Neural cell (in vitro differentiated cells): Measurements from ENCODE around the gene AKAP6. TPM values are rescaled to one million over a fixed set of nuclear protein-coding genes. Genes with fewer than 3 reads are reported as not detected.

ENCODE experiments used
- H2AFZ ChIP-seq: fragments of 200-600, 300-800 bp; sonication (generic), shearing (Covaris generic); 2 replicates; pipeline ENCODE4 v1.6.0; 2014; ENCODE audit warnings: low read depth, mild to moderate bottlenecking, antibody characterized with exemption, low read length, moderate library complexity
- H3F3A ChIP-seq: fragments of 200-600 bp; shearing (Covaris generic); 2 replicates; pipeline ENCODE4 v1.6.1; 2016; ENCODE audit warnings: mild to moderate bottlenecking, moderate library complexity, mixed read lengths, antibody characterized with exemption, low read length; ENCODE audit not compliant: insufficient read depth, poor library complexity, severe bottlenecking
- H3K27ac ChIP-seq: fragments of 200-600, 300-800 bp; sonication (generic), shearing (Covaris generic); 2 replicates; pipeline ENCODE4 v1.5.1; 2014; ENCODE audit warnings: mild to moderate bottlenecking, low read length, moderate library complexity
- H3K27me3 ChIP-seq: fragments of 300-800, 200-600 bp; sonication (generic), shearing (Covaris generic); 2 replicates; pipeline ENCODE4 v1.6.0; 2014; ENCODE audit warnings: mild to moderate bottlenecking, low read depth, low read length, moderate library complexity; ENCODE audit not compliant: insufficient read depth
- H3K36me3 ChIP-seq: fragments of 300-800, 200-600 bp; sonication (generic), shearing (Covaris generic); 2 replicates; pipeline ENCODE4 v1.5.1; 2014; ENCODE audit warnings: mild to moderate bottlenecking, antibody characterized with exemption, low read length, moderate library complexity; ENCODE audit not compliant: insufficient read depth
- H3K4me2 ChIP-seq: fragments of 300-800, 200-600 bp; sonication (generic), shearing (Covaris generic); 2 replicates; pipeline ENCODE4 v1.6.0; 2014; ENCODE audit warnings: mild to moderate bottlenecking, low read length
- H3K4me3 ChIP-seq: fragments of 300-800, 200-600 bp; sonication (generic), shearing (Covaris generic); 2 replicates; pipeline ENCODE4 v1.5.1; 2014; ENCODE audit warnings: mild to moderate bottlenecking, low read length, moderate library complexity
- H3K79me2 ChIP-seq: fragments of 200-600 bp; shearing (Covaris generic); replicated peaks from 2 replicates; pipeline ENCODE4 v1.6.0; 2014; ENCODE audit warnings: mild to moderate bottlenecking, low read length, moderate library complexity; ENCODE audit not compliant: insufficient read depth
- H3K9ac ChIP-seq: fragments of 300-800, 200-600 bp; sonication (generic), shearing (Covaris generic); 2 replicates; pipeline ENCODE4 v1.6.1; 2016; ENCODE audit warnings: mild to moderate bottlenecking, low read length, mixed read lengths
- H3K9me2 ChIP-seq: fragments of 200-600 bp; shearing (Covaris generic); 2 replicates; pipeline ENCODE4 v1.6.1; 2016; ENCODE audit warnings: mild to moderate bottlenecking, low read length, mixed read lengths; ENCODE audit not compliant: insufficient read depth
- H3K9me3 ChIP-seq: fragments of 200-600, 300-800 bp; sonication (generic), shearing (Covaris generic); 2 replicates; pipeline ENCODE4 v1.6.1; 2016; ENCODE audit warnings: mild to moderate bottlenecking, mixed run types, low read length, moderate library complexity, mixed read lengths
- H4K20me1 ChIP-seq: fragments of 200-600 bp; shearing (Covaris generic); 2 replicates; pipeline ENCODE4 v1.6.1; 2016; ENCODE audit warnings: mild to moderate bottlenecking, mixed run types; ENCODE audit not compliant: insufficient read depth
- EP300 ChIP-seq: fragments of 450-650 bp; conservative IDR thresholded peaks from 2 replicates; pipeline ENCODE4 v1.6.1; 2014; ENCODE audit warnings: antibody characterized with exemption, mild to moderate bottlenecking, moderate library complexity; ENCODE audit not compliant: poor library complexity, severe bottlenecking
- EZH2 ChIP-seq: fragments of 200-600, 300-800 bp; shearing (Covaris generic), sonication (generic); IDR thresholded peaks from 2 replicates; pipeline ENCODE4 v1.6.1; 2014; ENCODE audit warnings: antibody characterized with exemption, low read length, borderline replicate concordance, mild to moderate bottlenecking; ENCODE audit not compliant: insufficient read depth, poor library complexity, severe bottlenecking
- RAD21 ChIP-seq: fragments of 450-650 bp; conservative IDR thresholded peaks from 2 replicates; pipeline ENCODE4 v1.6.1; 2014; ENCODE audit warnings: antibody characterized with exemption, mild to moderate bottlenecking, moderate library complexity
- SMC3 ChIP-seq: fragments of 450-650 bp; conservative IDR thresholded peaks from 2 replicates; pipeline ENCODE4 v1.6.1; 2014; ENCODE audit warnings: antibody characterized with exemption, mild to moderate bottlenecking, moderate library complexity; ENCODE audit not compliant: poor library complexity
- TAF1 ChIP-seq: IDR thresholded peaks from 2 replicates; pipeline ENCODE4 v1.6.1; 2012; ENCODE audit warnings: low read depth
- polyA plus RNA-seq: library from polyadenylated mRNA; depleted of rRNA; stranded (reverse); fragments of >200 nt; gene quantifications from 2 replicates; pipeline ENCODE4 v1.2.3, GENCODE V29; 2014
- TF ChIP-seq, protein P1 (sequence below): IDR thresholded peaks from 2 replicates; pipeline ENCODE4 v1.6.1; 2012; ENCODE audit warnings: borderline replicate concordance
- TF ChIP-seq, protein P2 (sequence below): fragments of 450-650 bp; IDR thresholded peaks from 2 replicates; pipeline ENCODE4 v1.5.1; 2014; ENCODE audit warnings: antibody characterized with exemption, mild to moderate bottlenecking, moderate library complexity; ENCODE audit not compliant: poor library complexity, severe bottlenecking

The AKAP6 gene
- polyA plus RNA-seq, 1 donor from 2014 or later: 15.8 TPM

DNA sequence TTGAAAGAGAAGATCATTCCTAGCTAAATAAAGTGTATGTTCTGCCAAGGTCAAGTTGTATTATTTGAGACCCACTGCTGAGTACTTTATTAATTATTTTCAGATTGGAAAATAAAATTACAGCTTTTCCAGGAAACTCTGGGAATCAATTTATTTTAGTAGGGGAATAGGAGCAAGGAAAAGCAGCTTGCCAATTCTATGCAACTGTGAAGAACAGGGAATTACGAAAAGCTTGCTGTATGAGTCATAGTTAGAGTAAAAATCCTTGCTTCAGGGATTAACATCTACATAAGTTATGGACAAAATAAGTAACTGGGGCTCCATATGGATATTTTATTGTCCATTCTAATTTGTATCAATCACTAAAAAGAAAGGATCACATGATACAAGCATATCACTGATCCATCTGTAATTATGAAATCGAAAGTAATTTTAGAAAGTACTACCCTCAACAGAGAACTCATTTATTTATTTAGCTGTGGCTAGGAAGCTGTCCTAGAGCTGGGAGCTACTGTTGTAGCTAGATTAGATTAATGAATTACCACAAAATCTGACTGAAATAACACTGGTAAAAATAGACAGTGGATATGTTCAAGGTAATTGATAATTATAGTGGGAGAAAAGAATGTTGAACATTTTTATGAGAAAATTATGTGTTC is 306.1 kb downstream of the AKAP6 start:
- no peak overlapping the region for H3K9ac ChIP-seq
- H3K9me2 ChIP-seq: no peaks in the 10 kb centered on the region
- no peaks in the 10 kb centered on the region for H3K27me3 ChIP-seq
- H3K4me3 ChIP-seq: no peak overlapping the region
- no peaks in the 10 kb centered on the region for H4K20me1 ChIP-seq
- no peaks in the 10 kb centered on the region for H3F3A ChIP-seq
- no peak overlapping the region for H3K4me2 ChIP-seq
- no peak overlapping the region for H2AFZ ChIP-seq
- no peaks in the 10 kb centered on the region for H3K79me2 ChIP-seq
- H3K36me3 ChIP-seq: no peaks in the 10 kb centered on the region
- TF ChIP-seq SMC3: no peak
- TF ChIP-seq, protein P1, sequence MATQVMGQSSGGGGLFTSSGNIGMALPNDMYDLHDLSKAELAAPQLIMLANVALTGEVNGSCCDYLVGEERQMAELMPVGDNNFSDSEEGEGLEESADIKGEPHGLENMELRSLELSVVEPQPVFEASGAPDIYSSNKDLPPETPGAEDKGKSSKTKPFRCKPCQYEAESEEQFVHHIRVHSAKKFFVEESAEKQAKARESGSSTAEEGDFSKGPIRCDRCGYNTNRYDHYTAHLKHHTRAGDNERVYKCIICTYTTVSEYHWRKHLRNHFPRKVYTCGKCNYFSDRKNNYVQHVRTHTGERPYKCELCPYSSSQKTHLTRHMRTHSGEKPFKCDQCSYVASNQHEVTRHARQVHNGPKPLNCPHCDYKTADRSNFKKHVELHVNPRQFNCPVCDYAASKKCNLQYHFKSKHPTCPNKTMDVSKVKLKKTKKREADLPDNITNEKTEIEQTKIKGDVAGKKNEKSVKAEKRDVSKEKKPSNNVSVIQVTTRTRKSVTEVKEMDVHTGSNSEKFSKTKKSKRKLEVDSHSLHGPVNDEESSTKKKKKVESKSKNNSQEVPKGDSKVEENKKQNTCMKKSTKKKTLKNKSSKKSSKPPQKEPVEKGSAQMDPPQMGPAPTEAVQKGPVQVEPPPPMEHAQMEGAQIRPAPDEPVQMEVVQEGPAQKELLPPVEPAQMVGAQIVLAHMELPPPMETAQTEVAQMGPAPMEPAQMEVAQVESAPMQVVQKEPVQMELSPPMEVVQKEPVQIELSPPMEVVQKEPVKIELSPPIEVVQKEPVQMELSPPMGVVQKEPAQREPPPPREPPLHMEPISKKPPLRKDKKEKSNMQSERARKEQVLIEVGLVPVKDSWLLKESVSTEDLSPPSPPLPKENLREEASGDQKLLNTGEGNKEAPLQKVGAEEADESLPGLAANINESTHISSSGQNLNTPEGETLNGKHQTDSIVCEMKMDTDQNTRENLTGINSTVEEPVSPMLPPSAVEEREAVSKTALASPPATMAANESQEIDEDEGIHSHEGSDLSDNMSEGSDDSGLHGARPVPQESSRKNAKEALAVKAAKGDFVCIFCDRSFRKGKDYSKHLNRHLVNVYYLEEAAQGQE: no peak
- TF ChIP-seq, protein P2, sequence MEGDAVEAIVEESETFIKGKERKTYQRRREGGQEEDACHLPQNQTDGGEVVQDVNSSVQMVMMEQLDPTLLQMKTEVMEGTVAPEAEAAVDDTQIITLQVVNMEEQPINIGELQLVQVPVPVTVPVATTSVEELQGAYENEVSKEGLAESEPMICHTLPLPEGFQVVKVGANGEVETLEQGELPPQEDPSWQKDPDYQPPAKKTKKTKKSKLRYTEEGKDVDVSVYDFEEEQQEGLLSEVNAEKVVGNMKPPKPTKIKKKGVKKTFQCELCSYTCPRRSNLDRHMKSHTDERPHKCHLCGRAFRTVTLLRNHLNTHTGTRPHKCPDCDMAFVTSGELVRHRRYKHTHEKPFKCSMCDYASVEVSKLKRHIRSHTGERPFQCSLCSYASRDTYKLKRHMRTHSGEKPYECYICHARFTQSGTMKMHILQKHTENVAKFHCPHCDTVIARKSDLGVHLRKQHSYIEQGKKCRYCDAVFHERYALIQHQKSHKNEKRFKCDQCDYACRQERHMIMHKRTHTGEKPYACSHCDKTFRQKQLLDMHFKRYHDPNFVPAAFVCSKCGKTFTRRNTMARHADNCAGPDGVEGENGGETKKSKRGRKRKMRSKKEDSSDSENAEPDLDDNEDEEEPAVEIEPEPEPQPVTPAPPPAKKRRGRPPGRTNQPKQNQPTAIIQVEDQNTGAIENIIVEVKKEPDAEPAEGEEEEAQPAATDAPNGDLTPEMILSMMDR: no peak
- no peak for TF ChIP-seq EP300
- H3K9me3 ChIP-seq: no peaks in the 10 kb centered on the region
- no peak overlapping the region for H3K27ac ChIP-seq

DNA sequence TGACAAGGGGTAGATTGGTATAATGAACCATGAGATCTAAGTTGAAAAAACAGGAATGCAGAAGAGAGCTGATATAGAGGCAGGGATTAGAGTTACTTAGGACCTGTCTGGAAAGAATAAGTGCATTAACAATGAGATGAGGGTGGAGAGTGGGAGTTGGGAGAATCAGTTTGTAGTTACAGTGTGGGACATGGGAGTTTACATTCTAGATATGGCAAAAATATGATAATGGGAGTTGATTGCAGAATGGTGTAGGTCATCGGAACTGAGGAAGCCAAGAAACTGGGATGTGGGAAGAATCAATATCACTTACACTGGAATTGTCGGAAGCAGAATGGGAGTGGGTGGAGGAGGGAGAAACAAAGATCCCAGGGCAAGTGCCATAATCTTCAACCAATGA is 308.5 kb downstream of the AKAP6 start:
- no peaks in the 10 kb centered on the region for H3K9me3 ChIP-seq
- no peaks in the 10 kb centered on the region for H3F3A ChIP-seq
- H4K20me1 ChIP-seq: no peaks in the 10 kb centered on the region
- no peak overlapping the region for H3K27ac ChIP-seq
- no peak for TF ChIP-seq TAF1
- TF ChIP-seq RAD21: no peak
- no peak for TF ChIP-seq EZH2
- TF ChIP-seq, protein P2: no peak
- TF ChIP-seq EP300: no peak
- H3K27me3 ChIP-seq: no peaks in the 10 kb centered on the region
- H2AFZ ChIP-seq: no peak overlapping the region
- no peak overlapping the region for H3K4me2 ChIP-seq
- no peaks in the 10 kb centered on the region for H3K36me3 ChIP-seq
- no peaks in the 10 kb centered on the region for H3K9me2 ChIP-seq
- H3K4me3 ChIP-seq: no peak overlapping the region
- H3K79me2 ChIP-seq: no peaks in the 10 kb centered on the region
- H3K9ac ChIP-seq: no peak overlapping the region
